ENCODE measurements around the gene FAM83E.
"Not testable (repeated sequence)": the region's sequence is repeated elsewhere in the genome, so short reads cannot be mapped to it uniquely, and the experiment has no call there.

The FAM83E gene

DNA sequence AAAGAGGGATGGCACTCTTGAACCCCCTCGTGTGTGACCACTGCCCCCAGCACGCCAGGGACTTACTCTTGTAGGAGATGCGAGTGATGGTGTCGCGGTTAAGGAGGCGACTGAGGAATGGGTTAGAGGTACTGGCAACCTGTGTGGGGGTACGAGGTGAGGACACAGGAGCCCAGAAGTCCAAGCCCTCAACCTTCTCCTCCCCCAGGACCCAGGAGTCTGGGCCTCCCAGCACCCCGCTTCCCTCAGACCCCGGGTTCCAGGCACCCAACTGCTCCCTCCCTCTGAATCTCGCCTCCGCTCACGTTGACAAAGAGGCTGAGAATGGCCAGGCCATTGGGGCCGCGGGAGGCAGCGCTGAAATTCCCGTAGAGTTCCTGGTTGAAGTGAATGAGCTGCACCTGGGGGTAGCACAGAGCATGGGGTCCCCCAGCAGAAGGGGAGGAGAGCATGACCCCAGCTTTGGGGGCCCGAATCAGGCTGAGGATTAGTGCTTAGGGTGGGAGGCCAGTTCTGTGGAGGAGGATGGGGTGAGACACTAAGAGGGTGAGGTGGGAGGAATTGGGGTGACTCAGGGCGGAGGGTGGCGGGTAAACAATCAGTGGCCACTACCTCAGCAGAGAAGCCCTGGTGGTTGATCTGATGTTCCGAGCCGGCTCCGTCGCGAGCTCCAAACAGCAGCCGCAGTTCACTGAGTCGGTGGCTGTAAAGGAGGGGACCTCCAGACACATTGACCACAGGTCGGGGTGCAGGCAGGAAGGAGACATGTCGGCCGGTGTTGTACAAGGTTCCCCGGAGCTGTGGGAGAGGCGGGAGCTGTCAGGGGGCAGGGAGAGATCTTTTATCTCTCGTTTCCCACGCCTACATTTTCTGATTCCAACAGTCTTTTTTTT is 24.9 kb upstream of the FAM83E start:
- no peak for DNase-seq

DNA sequence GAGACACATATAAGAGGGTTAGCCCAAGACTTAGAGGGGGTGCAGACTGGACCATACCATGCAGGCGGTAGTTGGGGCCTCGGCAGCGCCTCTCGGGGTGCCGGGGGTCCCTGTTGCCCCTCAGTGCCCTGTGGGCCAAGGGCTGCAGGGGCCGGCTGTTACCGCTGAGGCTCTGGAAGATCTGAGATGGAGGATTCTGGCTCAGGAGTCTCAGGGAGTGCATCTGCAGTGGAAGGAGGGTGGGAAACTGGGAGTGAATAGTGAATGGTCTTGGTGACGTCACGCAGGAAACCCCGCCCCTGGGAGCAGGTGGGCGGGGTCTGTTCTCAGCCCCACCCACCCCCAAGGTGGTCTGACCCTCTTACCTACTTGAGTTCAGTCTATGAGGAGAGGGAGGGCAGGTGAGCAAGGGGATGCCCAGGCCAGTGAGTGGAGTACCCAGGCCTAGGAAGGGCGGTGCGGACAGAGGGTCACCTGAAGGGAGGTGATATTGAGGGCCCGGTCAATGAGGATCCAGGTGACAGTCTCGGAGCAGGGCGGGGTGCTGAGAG is 24.0 kb upstream of the FAM83E start:
- peak; percentile 38 for DNase-seq

DNA sequence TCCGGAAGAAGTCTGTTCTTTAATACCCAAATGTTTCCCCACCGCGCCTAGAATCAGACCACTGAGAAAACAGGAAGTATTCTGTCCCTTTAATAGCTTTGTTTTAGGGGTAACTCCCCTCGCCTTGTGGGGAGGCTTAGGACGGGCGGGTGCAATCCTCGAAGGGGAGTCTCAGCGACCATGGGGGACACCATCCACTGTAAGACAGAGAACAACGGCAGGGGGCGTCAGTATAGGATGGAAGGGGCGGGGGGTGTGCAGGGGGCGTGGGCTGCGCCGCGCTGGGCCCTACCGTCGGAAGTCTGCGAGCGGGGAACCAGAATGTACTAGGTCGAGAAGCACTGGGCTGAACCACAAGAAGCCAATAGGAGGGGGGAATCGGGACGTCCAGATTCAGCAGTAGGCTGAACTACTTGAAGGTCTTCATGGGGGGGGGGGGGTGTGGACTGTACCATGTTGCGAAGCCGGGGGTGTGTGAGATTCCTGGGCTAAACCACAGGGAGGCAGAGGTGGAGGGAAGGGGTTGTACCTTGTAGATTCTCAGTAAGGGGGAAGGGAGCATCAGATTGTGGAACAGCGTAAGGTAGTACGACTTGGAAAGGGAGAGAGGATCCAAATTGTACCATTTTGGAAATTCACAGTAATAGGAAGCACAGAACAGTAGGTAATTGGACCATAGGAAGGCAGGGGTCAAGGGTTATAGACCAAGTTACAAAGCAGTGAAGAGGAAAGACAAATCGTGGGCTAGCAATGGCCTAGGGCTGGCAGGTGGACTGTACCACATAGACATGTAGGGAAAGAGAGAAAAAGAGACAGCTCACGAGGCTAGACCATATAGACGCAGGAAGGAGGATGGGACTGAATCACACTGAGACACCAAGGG is 23.3 kb upstream of the FAM83E start:
- DNase-seq = peak; percentile 96

DNA sequence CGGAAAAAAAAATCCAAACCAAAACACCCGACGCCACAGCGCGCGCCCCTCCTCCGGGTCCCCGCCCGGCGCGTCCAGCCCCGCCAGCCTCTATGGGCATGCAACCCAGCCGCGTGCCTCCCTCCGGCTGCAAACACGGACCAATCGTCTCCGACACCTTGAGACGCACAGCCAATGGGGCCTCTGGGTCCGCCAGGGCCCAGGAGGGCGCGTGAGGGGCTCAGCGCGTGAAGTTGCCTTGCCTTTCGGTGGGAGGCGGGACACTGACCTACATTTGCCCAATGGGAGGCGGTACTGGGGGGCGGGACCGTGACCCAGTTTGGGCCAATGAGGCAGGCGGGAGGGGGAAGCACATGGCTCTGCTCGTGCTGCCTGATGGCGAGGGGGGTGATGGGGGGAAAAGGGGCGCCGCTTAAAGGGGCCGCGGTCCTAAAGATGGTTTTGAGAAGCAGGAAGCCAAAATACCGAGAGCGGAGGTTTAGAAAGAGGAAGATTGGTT is 22.6 kb upstream of the FAM83E start:
- peak; percentile 100 for DNase-seq

DNA sequence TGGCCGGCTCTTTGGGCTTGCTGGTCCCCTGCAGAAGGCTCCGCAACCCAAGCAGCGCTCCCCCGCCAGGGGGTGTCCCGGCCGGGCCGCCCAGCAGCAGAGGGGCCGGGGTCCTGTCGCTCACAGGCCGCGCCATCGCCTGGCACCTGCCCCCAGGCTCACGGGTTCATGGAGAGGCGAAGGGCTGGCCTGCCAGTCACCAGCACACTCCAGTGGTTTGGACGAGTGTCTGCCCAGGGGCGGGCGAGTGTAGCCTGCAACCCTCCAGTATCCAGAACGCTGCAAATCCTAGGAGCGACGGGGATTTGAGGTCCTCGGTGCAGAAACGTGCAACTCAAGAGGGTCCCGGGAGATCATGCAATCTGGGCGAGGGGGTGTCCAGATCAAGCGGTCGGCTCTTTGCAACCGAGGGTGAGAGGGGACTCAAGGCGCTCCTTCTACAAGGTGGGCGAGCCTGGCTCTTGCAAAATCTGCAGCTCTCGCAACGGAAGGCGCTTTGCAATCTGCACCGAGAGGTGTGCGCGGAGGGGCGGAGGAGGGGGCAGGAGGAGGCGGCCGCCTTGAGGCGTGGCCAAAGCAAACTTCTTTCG is 22.1 kb upstream of the FAM83E start, which contains the start of gene DBP:
Gene DBP, minus strand, starts transcription at position 521 of the 590 bp plus-strand sequence. Its CDS starts 385 bp downstream, at position 136.
- DNase-seq = no peak

DNA sequence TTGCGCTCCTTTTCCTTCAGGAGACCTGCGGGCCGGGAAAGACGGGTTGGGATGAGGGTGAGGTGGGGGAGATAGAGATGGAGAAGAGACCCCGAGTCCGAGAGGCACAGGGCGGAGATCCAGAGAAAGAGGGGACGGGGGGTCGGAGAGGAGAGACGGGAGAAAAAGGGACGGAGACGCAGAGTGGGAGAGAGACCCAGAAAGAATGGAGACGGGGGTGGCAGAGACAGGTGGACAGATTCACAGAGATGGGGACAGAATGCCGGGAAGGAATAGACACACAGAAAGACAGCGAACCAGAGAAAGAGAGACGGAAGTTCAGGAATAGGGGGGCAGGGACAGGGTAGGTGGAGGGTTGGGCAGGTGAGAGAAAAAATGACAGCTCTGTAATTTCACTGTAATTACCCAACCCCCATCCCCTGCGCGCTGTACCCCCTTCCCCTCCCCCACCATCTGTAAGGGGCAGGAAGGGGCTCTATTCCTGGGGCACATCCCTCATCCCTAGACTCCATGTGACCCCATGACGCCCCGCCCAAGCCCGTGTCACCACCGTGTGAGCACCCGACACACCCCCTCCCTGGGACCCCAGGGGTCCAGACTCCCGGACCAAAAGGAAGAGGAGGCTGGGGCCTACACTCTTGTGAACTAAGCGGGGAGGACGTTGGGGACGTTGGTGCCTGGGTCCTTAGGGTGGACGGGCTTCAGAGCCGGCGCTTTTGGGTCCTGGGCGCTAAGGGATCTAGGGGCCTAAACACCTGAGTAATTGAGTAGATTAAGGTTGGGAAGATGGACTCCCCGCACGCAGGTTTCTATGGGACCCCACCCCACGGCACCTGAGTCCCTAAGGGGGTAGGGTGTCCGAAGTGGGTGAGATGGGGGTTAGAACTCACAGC is 21.3 kb upstream of the FAM83E start:
- peak; percentile 63 for DNase-seq

DNA sequence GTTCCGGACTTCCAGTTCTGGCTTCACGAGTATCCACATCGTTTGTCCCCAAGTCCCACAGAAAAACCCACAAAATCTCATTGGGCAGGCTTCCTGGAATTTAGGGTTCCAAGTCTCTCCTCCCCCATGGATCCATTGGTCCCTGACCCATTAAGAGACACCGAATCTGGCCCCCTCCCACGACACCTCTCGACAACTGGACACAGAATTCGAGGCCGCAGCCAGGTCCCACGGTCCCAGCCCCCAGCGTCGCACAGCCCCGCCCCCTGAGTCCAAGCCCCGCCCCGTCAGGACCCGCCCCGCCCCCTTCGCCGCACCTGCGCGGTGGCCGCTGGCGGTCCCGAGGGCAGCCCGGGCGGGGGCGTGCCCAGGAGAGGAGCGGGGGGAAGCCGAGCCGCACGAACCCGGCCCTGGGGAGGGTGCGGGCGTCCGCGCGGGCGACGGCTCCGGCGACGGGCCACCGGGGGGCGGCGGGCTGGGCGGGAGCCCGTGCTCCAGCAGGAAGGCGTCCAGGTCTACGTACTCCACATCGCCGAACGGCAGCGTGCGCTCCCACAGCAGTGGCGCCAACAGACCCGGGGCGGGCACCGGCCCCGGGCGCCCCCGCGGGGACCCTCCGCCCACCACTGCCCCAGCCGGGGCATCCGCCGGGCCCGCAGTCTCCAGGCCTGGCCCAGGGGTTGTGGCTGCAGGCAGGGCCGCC is 20.5 kb upstream of the FAM83E start:
- peak; percentile 84 for DNase-seq

DNA sequence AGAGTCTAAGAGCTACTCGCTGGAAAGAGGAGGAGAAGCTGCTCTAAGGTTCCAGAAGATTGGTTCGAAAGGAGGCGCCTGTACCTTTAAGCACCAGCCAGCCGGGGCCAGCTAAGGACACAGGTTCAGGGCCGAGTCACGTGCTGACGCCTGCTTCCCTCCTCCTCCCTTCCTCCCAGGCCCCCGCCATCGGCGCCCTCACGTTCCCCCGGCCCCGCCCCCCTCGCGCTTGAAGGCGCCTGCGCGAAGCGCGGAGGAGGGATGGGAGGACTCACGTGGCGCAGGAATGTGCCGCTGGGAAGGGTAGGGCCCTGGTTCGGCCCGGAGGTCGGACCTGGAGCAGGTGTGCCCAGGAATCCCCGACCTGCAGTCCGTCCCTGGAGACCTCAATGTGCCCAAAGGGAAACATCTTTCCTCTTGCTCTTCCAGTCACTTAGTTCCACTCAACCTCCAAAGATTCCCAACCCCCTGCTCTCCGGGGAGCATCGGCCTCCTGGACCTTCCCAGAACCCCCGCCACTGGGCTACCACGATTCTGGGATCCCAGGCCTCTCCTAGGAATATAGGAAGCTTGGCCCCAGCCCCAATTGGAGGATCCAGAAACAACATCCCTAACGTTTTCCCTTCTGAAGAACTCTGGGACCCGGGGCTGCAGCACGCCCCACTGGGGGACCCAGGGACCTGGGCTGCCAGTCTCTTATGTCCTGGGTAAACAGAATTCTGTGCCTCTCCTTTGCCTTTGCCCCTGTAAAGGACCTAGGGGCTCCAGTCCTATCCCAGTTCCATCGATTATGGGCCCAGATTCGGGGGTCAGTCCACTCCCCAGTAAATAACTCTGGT is 19.8 kb upstream of the FAM83E start:
- peak; percentile 99 for DNase-seq

DNA sequence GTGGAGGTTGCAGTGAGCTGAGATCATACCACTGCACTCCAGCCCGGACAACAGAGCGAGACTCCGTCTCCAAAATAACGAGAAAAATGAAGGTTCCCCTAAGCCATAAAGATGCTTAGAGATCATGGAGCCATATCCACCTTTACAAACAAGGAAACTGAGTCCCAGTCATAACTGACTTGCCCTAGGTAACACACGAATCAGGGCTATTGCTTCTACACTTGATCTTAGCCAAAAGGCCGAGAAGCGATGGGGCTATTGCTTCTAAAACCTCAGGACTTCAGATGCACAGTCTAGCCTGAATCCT is 19.1 kb upstream of the FAM83E start:
- DNase-seq = no peak

DNA sequence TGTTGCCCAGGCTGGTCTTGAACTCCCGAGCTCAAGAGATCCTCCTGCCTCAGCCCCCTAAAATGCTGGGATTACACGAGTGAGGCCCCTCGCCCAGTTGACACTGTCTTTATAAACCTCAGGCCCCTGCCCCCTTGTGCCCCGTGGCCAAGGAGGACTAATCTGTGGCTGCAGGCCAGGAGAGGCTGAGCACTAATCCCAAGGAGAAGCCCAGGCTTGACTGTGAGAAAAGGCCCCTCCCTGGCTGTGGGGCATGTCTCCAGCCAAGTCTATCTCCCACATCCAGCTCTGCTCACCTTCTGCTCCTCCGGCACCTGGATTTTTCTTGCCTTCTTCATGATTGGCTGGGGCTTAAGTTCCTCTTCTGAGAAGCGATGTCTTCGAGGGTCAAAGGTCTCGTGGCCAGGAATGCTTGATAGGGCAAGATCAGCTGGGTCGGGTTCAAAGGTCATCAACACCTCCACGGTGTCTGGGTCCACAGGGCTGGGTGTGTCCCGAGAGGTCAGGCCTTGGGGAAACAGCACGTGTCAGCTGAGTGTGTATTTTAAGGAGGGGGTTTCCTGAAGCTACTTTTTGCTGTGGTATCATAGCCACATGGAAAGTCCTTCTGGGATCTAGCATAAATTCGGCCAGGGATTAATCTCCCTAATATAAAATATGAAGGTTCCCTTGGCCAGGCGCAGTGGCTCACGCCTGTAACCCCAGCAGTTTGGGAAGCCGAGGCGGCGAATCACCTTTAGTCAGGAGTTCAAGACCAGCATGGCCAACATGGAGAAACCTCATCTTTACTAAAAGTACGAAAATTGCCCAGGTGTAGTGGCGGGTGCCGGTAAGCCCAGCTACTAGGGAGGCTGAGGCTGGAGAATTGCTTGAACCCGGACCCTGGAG is 18.5 kb upstream of the FAM83E start:
- DNase-seq = no peak

DNA sequence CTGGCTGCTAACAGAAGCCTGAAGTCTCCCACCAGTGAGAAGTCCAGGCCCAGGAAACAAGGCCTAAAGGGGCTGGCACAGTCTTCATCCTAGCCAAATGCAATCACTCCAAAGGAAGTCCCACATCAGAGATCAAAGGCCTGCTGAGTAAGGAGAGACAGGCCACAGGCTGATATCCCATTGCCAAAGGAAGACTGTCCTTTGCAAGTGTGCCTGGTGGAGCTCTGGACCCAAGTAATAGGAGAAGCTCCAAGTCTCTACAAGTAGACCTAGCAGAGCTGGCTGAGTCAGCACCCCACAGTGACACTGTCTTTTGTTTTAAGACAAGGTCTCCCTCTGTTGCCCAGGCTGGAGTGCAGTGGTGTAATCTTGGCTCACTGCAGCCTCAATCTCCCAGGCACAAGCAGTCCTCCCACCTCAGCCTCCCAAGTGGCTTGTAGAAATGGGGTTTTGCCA is 17.8 kb upstream of the FAM83E start:
- no peak for DNase-seq

DNA sequence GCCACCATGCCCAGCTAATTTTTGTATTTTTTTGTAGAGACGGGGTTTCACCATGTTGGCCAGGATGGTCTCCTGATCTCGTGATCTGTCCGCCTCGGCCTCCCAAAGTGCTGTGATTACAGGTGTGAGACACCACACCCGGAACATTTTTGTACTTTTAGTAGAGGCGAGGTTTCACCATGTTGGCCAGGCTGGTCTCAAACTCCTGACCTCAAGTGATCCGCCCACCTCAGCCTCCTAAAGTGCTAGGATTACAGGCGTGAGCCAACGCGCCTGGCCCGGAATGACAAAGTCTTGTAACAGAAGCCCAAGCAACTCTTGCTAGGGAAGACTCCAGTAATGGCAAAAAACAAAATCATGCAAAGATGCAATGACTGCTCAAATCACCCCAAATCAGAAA is 17.4 kb upstream of the FAM83E start:
- DNase-seq = not testable (repeated sequence)

DNA sequence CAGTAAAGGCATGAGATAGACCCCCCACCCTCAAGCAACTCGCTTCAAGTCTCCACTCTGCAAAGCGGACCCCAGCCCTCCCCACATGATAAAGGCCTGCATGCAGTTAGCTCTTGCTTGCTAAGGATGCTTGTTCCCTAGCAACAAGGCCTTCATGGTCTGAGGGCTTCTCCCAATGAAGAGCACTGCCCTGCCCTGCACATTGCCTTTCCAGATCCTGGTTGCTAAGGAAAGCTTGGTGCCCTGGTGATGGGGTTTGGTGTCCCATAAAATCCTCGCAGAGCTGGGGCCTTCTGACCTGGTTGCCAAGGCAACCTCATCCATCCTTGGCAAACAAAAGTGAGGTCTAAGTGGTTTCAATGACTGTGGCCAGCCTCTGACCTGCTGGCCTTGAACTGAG is 16.3 kb upstream of the FAM83E start:
- no peak for DNase-seq

DNA sequence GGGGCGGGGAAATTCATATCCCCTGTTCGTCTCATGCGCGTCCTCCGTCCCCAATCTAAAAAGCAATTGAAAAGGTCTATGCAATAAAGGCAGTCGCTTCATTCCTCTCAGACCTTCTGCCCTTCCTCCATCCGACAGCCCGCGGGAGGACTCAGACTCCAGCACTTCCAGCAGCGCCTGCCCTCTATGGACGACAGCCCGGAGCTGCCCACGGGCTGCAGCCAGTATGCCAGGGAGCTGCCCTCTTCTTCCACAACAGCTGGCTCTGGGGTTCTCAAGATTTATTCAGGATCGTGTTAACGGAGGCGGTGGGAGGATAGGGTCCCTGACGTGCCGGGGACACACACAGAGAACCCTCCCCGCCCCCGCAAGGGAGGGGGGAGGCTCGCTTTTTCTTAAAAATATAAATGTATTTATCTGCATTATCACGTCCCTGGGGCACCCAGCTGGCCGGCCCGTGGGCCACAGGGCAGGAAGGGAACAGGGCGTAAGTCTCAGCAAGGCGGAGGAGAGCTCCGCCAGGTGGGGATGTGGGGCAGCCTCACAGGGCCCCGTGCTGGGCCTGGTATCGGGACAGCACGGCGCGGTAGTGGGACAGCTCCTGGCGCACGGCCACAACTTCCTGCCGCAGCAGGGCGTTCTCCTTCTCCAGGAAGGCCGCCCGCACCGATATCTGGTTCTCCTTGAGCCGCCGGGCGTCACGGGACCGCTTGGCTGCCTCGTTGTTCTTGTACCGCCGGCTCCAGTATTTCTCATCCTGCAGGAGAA is 15.6 kb upstream of the FAM83E start:
- no peak for DNase-seq

DNA sequence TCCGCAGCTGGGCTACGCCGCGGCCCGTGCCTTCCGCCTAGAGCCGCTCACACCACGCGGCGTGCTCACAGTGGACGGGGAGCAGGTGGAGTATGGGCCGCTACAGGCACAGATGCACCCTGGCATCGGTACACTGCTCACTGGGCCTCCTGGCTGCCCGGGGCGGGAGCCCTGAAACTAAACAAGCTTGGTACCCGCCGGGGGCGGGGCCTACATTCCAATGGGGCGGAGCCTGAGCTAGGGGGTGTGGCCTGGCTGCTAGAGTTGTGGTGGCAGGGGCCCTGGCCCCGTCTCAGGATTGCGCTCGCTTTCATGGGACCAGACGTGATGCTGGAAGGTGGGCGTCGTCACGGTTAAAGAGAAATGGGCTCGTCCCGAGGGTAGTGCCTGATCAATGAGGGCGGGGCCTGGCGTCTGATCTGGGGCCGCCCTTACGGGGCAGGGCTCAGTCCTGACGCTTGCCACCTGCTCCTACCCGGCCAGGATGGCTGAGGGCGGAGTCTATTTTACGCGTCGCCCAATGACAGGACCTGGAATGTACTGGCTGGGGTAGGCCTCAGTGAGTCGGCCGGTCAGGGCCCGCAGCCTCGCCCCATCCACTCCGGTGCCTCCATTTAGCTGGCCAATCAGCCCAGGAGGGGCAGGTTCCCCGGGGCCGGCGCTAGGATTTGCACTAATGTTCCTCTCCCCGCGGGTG is 14.9 kb upstream of the FAM83E start:
- DNase-seq = no peak

DNA sequence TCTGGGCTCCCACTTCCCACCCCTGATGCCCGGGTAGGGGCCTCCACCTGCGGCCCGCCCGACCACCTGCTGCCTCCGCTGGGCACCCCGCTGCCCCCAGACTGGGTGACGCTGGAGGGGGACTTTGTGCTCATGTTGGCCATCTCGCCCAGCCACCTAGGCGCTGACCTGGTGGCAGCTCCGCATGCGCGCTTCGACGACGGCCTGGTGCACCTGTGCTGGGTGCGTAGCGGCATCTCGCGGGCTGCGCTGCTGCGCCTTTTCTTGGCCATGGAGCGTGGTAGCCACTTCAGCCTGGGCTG is 14.4 kb upstream of the FAM83E start:
- DNase-seq = no peak

DNA sequence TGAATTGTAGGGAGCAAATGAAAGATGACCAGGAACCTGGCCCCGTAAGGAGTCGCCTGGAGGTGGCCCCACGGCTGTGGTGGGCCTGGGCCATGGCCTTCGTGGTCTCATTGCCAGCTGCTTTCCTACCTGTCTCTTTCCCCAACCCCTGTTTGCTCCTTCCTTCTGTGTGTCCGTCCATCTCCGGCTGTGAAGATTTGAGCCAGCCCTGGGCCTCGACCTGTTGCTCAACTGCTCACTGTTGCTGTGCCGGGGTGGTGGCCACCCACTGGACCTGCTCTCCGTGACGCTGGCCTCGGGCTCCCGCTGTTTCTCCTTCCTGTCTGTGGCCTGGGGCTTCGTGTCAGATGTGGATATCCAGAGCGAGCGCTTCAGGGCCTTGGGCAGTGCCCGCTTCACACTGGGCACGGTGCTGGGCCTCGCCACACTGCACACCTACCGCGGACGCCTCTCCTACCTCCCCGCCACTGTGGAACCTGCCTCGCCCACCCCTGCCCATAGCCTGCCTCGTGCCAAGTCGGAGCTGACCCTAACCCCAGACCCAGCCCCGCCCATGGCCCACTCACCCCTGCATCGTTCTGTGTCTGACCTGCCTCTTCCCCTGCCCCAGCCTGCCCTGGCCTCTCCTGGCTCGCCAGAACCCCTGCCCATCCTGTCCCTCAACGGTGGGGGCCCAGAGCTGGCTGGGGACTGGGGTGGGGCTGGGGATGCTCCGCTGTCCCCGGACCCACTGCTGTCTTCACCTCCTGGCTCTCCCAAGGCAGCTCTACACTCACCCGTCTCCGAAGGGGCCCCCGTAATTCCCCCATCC is 13.8 kb upstream of the FAM83E start:
- DNase-seq = no peak

All from NCI-H1436 (cell line).